Endothelial cell of umbilical vein (primary cell): ENCODE data around the gene C2orf42. TPM values are rescaled to one million over a fixed set of nuclear protein-coding genes. Genes with fewer than 3 reads are reported as not detected.

ENCODE experiments used
- BruUV-seq: library from RNA; stranded (reverse); fragments of 400-500 nt; replicated peaks from 2 replicates; lab custom pipeline; 2021; lab: Mats Ljungman, UMichigan
- CTCF ChIA-PET: fragments of 300-600, 350-600 bp; sonication (Branson Sonifier 250); formaldehyde crosslinking; loops from one replicate; lab custom pipeline; 2021; ENCODE audit warnings: antibody characterized with exemption, inconsistent platforms; lab: Charles Lee
- POLR2A ChIA-PET: fragments of 300-600, 350-600 bp; sonication (Branson Sonifier 250); formaldehyde crosslinking; loops from one replicate; lab custom pipeline; 2021; ENCODE audit warnings: antibody characterized with exemption, inconsistent platforms; lab: Charles Lee
- DNase-seq: peaks from one replicate; pipeline ENCODE4 v3.0.0-alpha.2; 2011; ENCODE audit warnings: low read depth, low spot score
- FAIRE-seq: peaks from 2 replicates; lab custom pipeline; 2011; peaks lifted over from hg19 to GRCh38; lab: Jason Lieb, UNC
- H2AFZ ChIP-seq: 2 replicates; pipeline ENCODE4 v1.6.0; 2012; ENCODE audit warnings: low read depth, low read length, control low read depth, inconsistent platforms
- H3K27ac ChIP-seq: 2 replicates; pipeline ENCODE4 v1.5.1; 2011; ENCODE audit warnings: low read depth, mild to moderate bottlenecking, control low read depth, low read length, moderate library complexity; ENCODE audit not compliant: insufficient read depth
- H3K27me3 ChIP-seq, 2 experiments: 2 replicates each; pipeline versions ENCODE4 v1.6.0 to v1.6.1; 2011; ENCODE audit warnings: low read length in 2 of 2, mixed read lengths in 1 of 2; ENCODE audit not compliant: control insufficient read depth in 2 of 2, insufficient read depth in 2 of 2
- H3K36me3 ChIP-seq, 2 experiments: 2 replicates in 1 of 2; 3 replicates in 1 of 2; pipeline ENCODE4 v1.5.1; 2011; ENCODE audit warnings: low read length in 2 of 2, mild to moderate bottlenecking in 1 of 2, moderate library complexity in 1 of 2; ENCODE audit not compliant: control insufficient read depth in 2 of 2, insufficient read depth in 2 of 2; ENCODE audit errors: extremely low read depth in 1 of 2
- H3K4me1 ChIP-seq: 3 replicates; pipeline ENCODE4 v1.5.1; 2011; ENCODE audit warnings: mild to moderate bottlenecking, low read length; ENCODE audit not compliant: control insufficient read depth, insufficient read depth; ENCODE audit errors: extremely low read depth
- H3K4me2 ChIP-seq: 2 replicates; pipeline ENCODE4 v1.6.1; 2011; ENCODE audit warnings: low read length, control low read depth, mixed read lengths; ENCODE audit not compliant: insufficient read depth
- H3K4me3 ChIP-seq, 3 experiments: fragments of 200-600 bp in 1 of 3; sonication (generic), shearing (Covaris generic) in 1 of 3; replicated peaks in 1 of 3; 2 replicates each; pipeline ENCODE4 v1.5.1; 2011 to 2016; ENCODE audit warnings: control low read depth in 3 of 3, low read length in 3 of 3, mild to moderate bottlenecking in 2 of 3, inconsistent platforms in 1 of 3, low read depth in 1 of 3, moderate library complexity in 1 of 3; ENCODE audit not compliant: insufficient read depth in 1 of 3
- H3K79me2 ChIP-seq: 2 replicates; pipeline ENCODE4 v1.6.0; 2012; ENCODE audit warnings: low read length, inconsistent platforms; ENCODE audit not compliant: control insufficient read depth, insufficient read depth
- H3K9ac ChIP-seq: replicated peaks from 2 replicates; pipeline ENCODE3; 2011; ENCODE audit warnings: low read length, control low read depth; ENCODE audit not compliant: insufficient read depth; ENCODE audit errors: extremely low read depth
- H3K9me1 ChIP-seq: replicated peaks from 3 replicates; pipeline ENCODE4 v1.6.0; 2011; ENCODE audit warnings: mild to moderate bottlenecking, low read length; ENCODE audit not compliant: control insufficient read depth, insufficient read depth; ENCODE audit errors: extremely low read depth
- H3K9me3 ChIP-seq: replicated peaks from 2 replicates; pipeline ENCODE4 v1.5.1; 2012; ENCODE audit warnings: low read length, inconsistent platforms; ENCODE audit not compliant: control insufficient read depth, insufficient read depth
- H4K20me1 ChIP-seq: replicated peaks from 2 replicates; pipeline ENCODE3; 2011; ENCODE audit warnings: mild to moderate bottlenecking, low read length; ENCODE audit not compliant: control insufficient read depth, insufficient read depth; ENCODE audit errors: extremely low read depth
- EZH2 ChIP-seq: IDR thresholded peaks from 2 replicates; pipeline ENCODE4 v1.6.1; 2012; ENCODE audit warnings: borderline replicate concordance, low read depth, mild to moderate bottlenecking, moderate library complexity, low read length, inconsistent platforms; ENCODE audit not compliant: severe bottlenecking
- FOS ChIP-seq: IDR thresholded peaks from 2 replicates; pipeline ENCODE4 v1.6.1; 2011; ENCODE audit warnings: mild to moderate bottlenecking, low read length, moderate library complexity, borderline replicate concordance; ENCODE audit not compliant: insufficient read depth
- GATA2 ChIP-seq: IDR thresholded peaks from 2 replicates; pipeline ENCODE4 v1.7.0; 2011; ENCODE audit warnings: low read depth, mild to moderate bottlenecking, moderate library complexity, mixed read lengths, low read length; ENCODE audit not compliant: insufficient read length, insufficient read depth
- JUN ChIP-seq: IDR thresholded peaks from 2 replicates; pipeline ENCODE4 v1.6.1; 2011; ENCODE audit warnings: borderline replicate concordance, low read depth; ENCODE audit not compliant: insufficient read length, insufficient read depth
- MYC ChIP-seq: IDR thresholded peaks from one replicate; pipeline ENCODE4 v1.6.1; 2011; ENCODE audit warnings: mild to moderate bottlenecking, low read depth, low read length
- POLR2A ChIP-seq: IDR thresholded peaks from 2 replicates; pipeline ENCODE4 v1.6.1; 2012; ENCODE audit warnings: low read depth, mild to moderate bottlenecking, control low read depth, low read length
- POLR2AphosphoS5 ChIP-seq: IDR thresholded peaks from 2 replicates; pipeline ENCODE4 v1.6.1; 2012; ENCODE audit warnings: low read depth, mild to moderate bottlenecking, control low read depth, low read length, moderate library complexity; ENCODE audit not compliant: insufficient read depth
- dilution Hi-C: fragments of 300-500 bp; cut with MboI; formaldehyde crosslinking; loops from one replicate; pipeline ENCODE4 v1.15.0; 2019; ENCODE audit warnings: low sequenced_read_pairs; ENCODE audit not compliant: extremely low pct_ligation_motif_present
- intact Hi-C: fragments of 100-400 bp; cut with micrococcal nuclease; formaldehyde crosslinking; loops from one replicate; pipeline ENCODE4 v1.10.0; 2022
- polyA plus RNA-seq, 4 experiments: library from polyadenylated mRNA; depleted of rRNA in 3 of 4; stranded (reverse) in 3 of 4; unstranded in 1 of 4; fragments of >200 nt; gene quantifications; 2 replicates each; pipeline versions ENCODE4 v1.2.1 to v1.2.3, GENCODE V29; 2011 to 2012; ENCODE audit warnings: missing spikeins in 1 of 4
- total RNA-seq: library from RNA; stranded (reverse); gene quantifications from 2 replicates; pipeline ENCODE4 v1.2.3, GENCODE V29; 2021
- TF ChIP-seq, protein P1 (sequence below), 2 donors: IDR thresholded peaks; 1 replicate in 1 of 2; 2 replicates in 1 of 2; pipeline ENCODE4 v1.5.1; 2011; ENCODE audit warnings: low read length in 2 of 2, mild to moderate bottlenecking in 2 of 2, moderate library complexity in 2 of 2, control low read depth in 1 of 2, inconsistent platforms in 1 of 2, low read depth in 1 of 2; ENCODE audit not compliant: insufficient read depth in 1 of 2; ENCODE audit errors: extremely low read depth in 1 of 2
- TF ChIP-seq, protein P2 (sequence below): IDR thresholded peaks from 2 replicates; pipeline ENCODE4 v1.6.1; 2011; ENCODE audit not compliant: insufficient read depth, insufficient read length

The C2orf42 gene
- total and polyA plus RNA-seq, 2 donors (not counting 3 experiments of a cell fraction or from before 2014, with no cell fraction given), result 7.9 to 13.1 TPM

DNA sequence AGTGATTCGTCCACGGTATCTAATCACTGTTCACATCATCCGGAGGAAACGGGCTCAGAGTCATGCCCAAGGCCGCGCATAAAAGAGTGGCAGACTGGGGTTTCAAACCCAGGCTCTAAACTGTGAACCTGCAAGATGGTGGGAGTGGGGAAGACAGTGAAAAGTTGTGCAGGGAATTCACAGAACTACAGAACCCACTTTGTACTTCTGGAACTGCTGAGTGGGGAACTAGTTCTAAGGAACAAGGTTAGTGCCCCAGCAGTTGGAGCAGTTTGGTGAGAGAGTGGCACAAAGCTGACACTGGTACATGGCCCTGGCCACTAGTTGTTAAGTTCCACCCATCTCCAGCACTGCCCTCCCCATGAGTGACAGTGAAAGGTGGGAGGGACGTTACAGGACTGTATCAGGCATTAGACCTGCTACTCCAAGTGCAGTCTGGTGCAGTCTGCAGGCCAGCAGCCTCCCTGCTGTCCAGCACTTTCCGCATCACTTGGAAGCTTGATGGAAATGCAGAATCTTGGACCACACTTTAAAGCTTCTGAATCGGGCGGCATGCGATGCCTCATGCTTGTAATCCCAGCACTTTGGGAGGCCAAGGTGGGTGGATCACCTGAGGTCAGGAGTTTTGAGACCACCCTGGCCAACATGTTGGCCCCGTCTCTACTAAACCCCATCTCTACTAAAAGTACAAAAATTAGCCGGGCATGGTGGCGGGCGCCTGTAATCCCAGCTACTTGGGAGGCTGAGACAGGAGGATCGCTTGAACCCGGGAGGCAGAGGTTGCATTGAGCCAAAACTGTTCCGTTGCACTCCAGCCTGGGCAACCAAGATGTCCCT lies 47.3 kb downstream of the C2orf42 start:
- peak; percentile 78 for DNase-seq
- Histone ChIP-seq H3K27ac (peak overlapping the region; percentile 95), H2AFZ (peak overlapping the region; percentile 25), H3K9me1 (no peaks in the 10 kb centered on the region), H3K9ac (peak overlapping the region; percentile 97), H3K4me1 (peaks cover 14% of the 10 kb centered on the region), H4K20me1 (no peaks in the 10 kb centered on the region), H3K27me3 (no peaks in the 10 kb centered on the region), H3K9me3 (no peaks in the 10 kb centered on the region), H3K4me2 (peak overlapping the region; percentile 92), H3K79me2 (no peaks in the 10 kb centered on the region), H3K36me3 (no peaks in the 10 kb centered on the region), H3K4me3 (peak overlapping the region in 1 of 3 experiments; percentile 81)
- intact Hi-C loops, result loop anchor here (2.0 to 5.0 kb wide), 3 partner anchors 105 to 1311 kb away; partner anchors contain the start of genes SNRPG and TIA1
- TF ChIP-seq GATA2 (peak; percentile 87), MYC (no peak), FOS (peak; percentile 6)
- dilution Hi-C loops, result no loop called here
- peak; percentile 8 for FAIRE-seq
- ChIA-PET CTCF (interaction anchor here (0.7 to 3.6 kb wide), 11 partner anchors 10 to 419 kb away, joined by 3 to 18 read pairs (median 7); partner anchors contain the start of genes MXD1 and PCBP1), POLR2A (interaction anchor here (1.2 to 2.6 kb wide), 6 partner anchors 10 to 231 kb away, joined by 3 to 13 read pairs (median 8); partner anchors contain the start of gene MXD1)
- no TSS peak for BruUV-seq

DNA sequence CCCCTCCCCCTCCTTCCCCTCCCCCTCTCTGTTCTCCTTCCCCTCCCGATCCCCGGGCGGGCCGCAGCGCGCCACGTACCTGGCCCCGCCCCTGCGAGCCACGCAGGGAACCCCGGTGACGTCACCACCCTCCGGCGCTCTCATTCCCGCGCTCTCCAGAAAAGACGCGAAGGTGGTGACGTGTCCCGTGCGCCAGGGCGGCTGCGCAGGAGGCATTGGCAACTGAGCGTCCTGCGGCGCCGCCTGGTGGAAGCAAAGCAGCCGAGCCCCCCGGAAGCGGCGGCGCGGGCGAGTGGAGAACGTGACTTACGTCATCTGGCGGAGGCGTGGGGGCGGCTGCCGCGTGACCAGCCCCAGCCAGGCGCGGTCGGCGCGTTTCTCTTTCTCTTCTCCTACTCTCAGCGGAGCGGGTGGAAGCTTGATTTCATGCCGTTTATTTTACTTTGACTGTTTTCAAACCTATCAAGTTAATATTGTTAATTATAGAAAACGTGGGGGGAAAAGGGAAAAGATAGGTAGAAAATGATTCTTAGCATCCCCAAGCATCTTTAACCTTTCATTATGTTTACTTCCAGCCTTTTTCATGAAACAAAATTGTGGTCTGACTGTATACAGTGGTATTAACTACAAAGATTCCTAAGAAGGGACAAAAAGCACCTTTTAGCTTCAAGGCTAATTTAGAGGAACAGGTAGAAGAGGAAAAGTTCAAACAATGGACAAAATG lies 48.1 kb downstream of the C2orf42 start:
- Histone ChIP-seq H3K4me3 (peak overlapping the region; percentile 40 to 81 (median 47)), H3K9me1 (no peaks in the 10 kb centered on the region), H3K36me3 (no peaks in the 10 kb centered on the region), H2AFZ (no peak overlapping the region), H3K27me3 (no peaks in the 10 kb centered on the region), H3K27ac (peak overlapping the region; percentile 95), H3K9me3 (no peaks in the 10 kb centered on the region), H3K9ac (peak overlapping the region; percentile 97), H3K79me2 (no peaks in the 10 kb centered on the region), H3K4me2 (peak overlapping the region; percentile 92), H3K4me1 (peaks cover 14% of the 10 kb centered on the region), H4K20me1 (no peaks in the 10 kb centered on the region)
- TSS peak; percentile 99 for BruUV-seq
- DNase-seq (peak; percentile 100), FAIRE-seq (peak; percentile 99)
- ChIA-PET CTCF (interaction anchor here (0.7 to 3.6 kb wide), 11 partner anchors 10 to 418 kb away, joined by 3 to 18 read pairs (median 7); partner anchors contain the start of genes MXD1 and PCBP1), POLR2A (interaction anchor here (0.9 to 2.6 kb wide), 8 partner anchors 9 to 231 kb away, joined by 3 to 13 read pairs (median 6); partner anchors contain the start of genes MXD1 and SNRPG)
- dilution Hi-C loops (no loop called here), intact Hi-C loops (loop anchor here (1.0 to 5.0 kb wide), 7 partner anchors 9 to 1310 kb away; partner anchors contain the start of genes PCBP1, SNRPG and TIA1)
- TF ChIP-seq, protein P1, sequence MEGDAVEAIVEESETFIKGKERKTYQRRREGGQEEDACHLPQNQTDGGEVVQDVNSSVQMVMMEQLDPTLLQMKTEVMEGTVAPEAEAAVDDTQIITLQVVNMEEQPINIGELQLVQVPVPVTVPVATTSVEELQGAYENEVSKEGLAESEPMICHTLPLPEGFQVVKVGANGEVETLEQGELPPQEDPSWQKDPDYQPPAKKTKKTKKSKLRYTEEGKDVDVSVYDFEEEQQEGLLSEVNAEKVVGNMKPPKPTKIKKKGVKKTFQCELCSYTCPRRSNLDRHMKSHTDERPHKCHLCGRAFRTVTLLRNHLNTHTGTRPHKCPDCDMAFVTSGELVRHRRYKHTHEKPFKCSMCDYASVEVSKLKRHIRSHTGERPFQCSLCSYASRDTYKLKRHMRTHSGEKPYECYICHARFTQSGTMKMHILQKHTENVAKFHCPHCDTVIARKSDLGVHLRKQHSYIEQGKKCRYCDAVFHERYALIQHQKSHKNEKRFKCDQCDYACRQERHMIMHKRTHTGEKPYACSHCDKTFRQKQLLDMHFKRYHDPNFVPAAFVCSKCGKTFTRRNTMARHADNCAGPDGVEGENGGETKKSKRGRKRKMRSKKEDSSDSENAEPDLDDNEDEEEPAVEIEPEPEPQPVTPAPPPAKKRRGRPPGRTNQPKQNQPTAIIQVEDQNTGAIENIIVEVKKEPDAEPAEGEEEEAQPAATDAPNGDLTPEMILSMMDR (IDR thresholded peaks at IDR 0.05; ENCODE audit: extremely low read depth in 1 of 2, insufficient read depth in 1 of 2, low read depth in 1 of 2, low read length in 2 of 2), result peak; percentile 97 to 98
- TF ChIP-seq GATA2 (no peak), MYC (peak; percentile 90), POLR2AphosphoS5 (peak; percentile 89), POLR2A (no peak), EZH2 (no peak), JUN (peak; percentile 85), FOS (peak; percentile 54)
- TF ChIP-seq, protein P2, sequence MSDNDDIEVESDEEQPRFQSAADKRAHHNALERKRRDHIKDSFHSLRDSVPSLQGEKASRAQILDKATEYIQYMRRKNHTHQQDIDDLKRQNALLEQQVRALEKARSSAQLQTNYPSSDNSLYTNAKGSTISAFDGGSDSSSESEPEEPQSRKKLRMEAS, result peak; percentile 83
